ENCODE measurements around the gene MRPL55. TPM values are rescaled to one million over a fixed set of nuclear protein-coding genes. Genes with fewer than 3 reads are reported as not detected.

Gene MRPL55
- total RNA-seq, 1 donor, result 51.4 TPM

GRCh38 chr1:228145463-228146416 is 36.6 kb upstream of the MRPL55 start:
- peak; percentile 84 for DNase-seq (ENCODE audit: insufficient read length, low spot score, missing footprints)
- Histone ChIP-seq H2AFZ (ENCODE audit: low read length) (no peak overlapping the region), H3K9me3 (ENCODE audit: low read depth, low read length) (no peaks in the 10 kb centered on the region), H4K20me1 (ENCODE audit: insufficient read depth, low read length) (peaks cover 64% of the 10 kb centered on the region), H3K27ac (ENCODE audit: low read depth, low read length) (no peak overlapping the region), H3K4me2 (ENCODE audit: insufficient read depth, low read length) (no peak overlapping the region), H3K4me3 (ENCODE audit: insufficient read depth, low read length) (no peak overlapping the region), H3K4me1 (ENCODE audit: insufficient read depth, low read length) (peaks cover 31% of the 10 kb centered on the region), H3K27me3 (ENCODE audit: insufficient read depth, low read length) (no peaks in the 10 kb centered on the region), H3K36me3 (ENCODE audit: insufficient read depth, low read length) (peaks cover 8% of the 10 kb centered on the region), H3K79me2 (ENCODE audit: insufficient read depth, low read length) (peaks cover 94% of the 10 kb centered on the region)
- TF ChIP-seq CTCF (IDR thresholded peaks at IDR 0.05; ENCODE audit: extremely low read depth, low read depth, low read length), result no peak

GRCh38 chr1:228144993-228145343 is 35.9 kb upstream of the MRPL55 start:
- peak; percentile 73 for DNase-seq (ENCODE audit: insufficient read length, low spot score, missing footprints)
- no peak overlapping the region for H3K27ac ChIP-seq (ENCODE audit: low read depth, low read length)
- H4K20me1 ChIP-seq (ENCODE audit: insufficient read depth, low read length), result peaks cover 60% of the 10 kb centered on the region
- H3K4me3 ChIP-seq (ENCODE audit: insufficient read depth, low read length), result no peak overlapping the region
- H3K36me3 ChIP-seq (ENCODE audit: insufficient read depth, low read length), result peaks cover 8% of the 10 kb centered on the region
- H3K4me2 ChIP-seq (ENCODE audit: insufficient read depth, low read length), result no peak overlapping the region
- no peak for TF ChIP-seq CTCF (IDR thresholded peaks at IDR 0.05; ENCODE audit: extremely low read depth, low read depth, low read length)
- peaks cover 94% of the 10 kb centered on the region for H3K79me2 ChIP-seq (ENCODE audit: insufficient read depth, low read length)
- H2AFZ ChIP-seq (ENCODE audit: low read length), result no peak overlapping the region
- H3K9me3 ChIP-seq (ENCODE audit: low read depth, low read length), result no peaks in the 10 kb centered on the region
- no peaks in the 10 kb centered on the region for H3K27me3 ChIP-seq (ENCODE audit: insufficient read depth, low read length)
- peaks cover 23% of the 10 kb centered on the region for H3K4me1 ChIP-seq (ENCODE audit: insufficient read depth, low read length)

- Histone ChIP-seq H3K4me2 (ENCODE audit: insufficient read depth, low read length) (no peak overlapping the region), H3K4me1 (ENCODE audit: insufficient read depth, low read length) (peaks cover 20% of the 10 kb centered on the region), H3K27ac (ENCODE audit: low read depth, low read length) (no peak overlapping the region), H3K27me3 (ENCODE audit: insufficient read depth, low read length) (no peaks in the 10 kb centered on the region), H2AFZ (ENCODE audit: low read length) (no peak overlapping the region), H3K79me2 (ENCODE audit: insufficient read depth, low read length) (peaks cover 89% of the 10 kb centered on the region), H3K9me3 (ENCODE audit: low read depth, low read length) (no peaks in the 10 kb centered on the region), H3K4me3 (ENCODE audit: insufficient read depth, low read length) (no peak overlapping the region), H3K36me3 (ENCODE audit: insufficient read depth, low read length) (peaks cover 8% of the 10 kb centered on the region), H4K20me1 (ENCODE audit: insufficient read depth, low read length) (peaks cover 58% of the 10 kb centered on the region)
- DNase-seq (ENCODE audit: insufficient read length, low spot score, missing footprints), result peak; percentile 75
- TF ChIP-seq CTCF (IDR thresholded peaks at IDR 0.05; ENCODE audit: extremely low read depth, low read depth, low read length), result no peak
Measured at GRCh38 chr1:228144193-228144992, 35.3 kb upstream of the MRPL55 start.

Data from osteoblast (primary cell).